Panc1 (cell line): ENCODE data around the gene RORC. TPM values are rescaled to one million over a fixed set of nuclear protein-coding genes. Genes with fewer than 3 reads are reported as not detected.

ENCODE experiments used
- ATAC-seq: fragments of 200-7000 bp; cut with Tn5 transposase; 2 replicates; pipeline ENCODE4 v1.9.1; 2020; ENCODE audit warnings: mild to moderate bottlenecking, moderate library complexity
- BruUV-seq: library from RNA; stranded (reverse); fragments of 400-500 nt; replicated peaks from 2 replicates; lab custom pipeline; 2021; lab: Mats Ljungman, UMichigan
- CTCF ChIA-PET: fragments of 300-600 bp; sonication (Branson Sonifier 250); formaldehyde crosslinking; loops from one replicate; lab custom pipeline; 2022; ENCODE audit warnings: antibody characterized with exemption; lab: Charles Lee
- POLR2A ChIA-PET: fragments of 300-600 bp; sonication (Branson Sonifier 250); formaldehyde crosslinking; loops from one replicate; lab custom pipeline; 2022; ENCODE audit warnings: antibody characterized with exemption; lab: Charles Lee
- DNase-seq: peaks from one replicate; pipeline ENCODE4 v3.0.0-alpha.2; 2010; ENCODE audit warnings: low read depth, low spot score
- H3K27ac ChIP-seq: 2 replicates; pipeline ENCODE4 v1.5.1; 2011; ENCODE audit warnings: mild to moderate bottlenecking, low read length, inconsistent platforms
- H3K27me3 ChIP-seq: fragments of 200-500 bp; sonication (Bioruptor generic); 2 replicates; pipeline ENCODE4 v1.6.0; 2014; ENCODE audit warnings: low read length, inconsistent platforms; ENCODE audit not compliant: control insufficient read depth, insufficient read depth
- H3K36me3 ChIP-seq: fragments of 200-500 bp; sonication (Bioruptor generic); 2 replicates; pipeline ENCODE4 v1.5.1; 2014; ENCODE audit warnings: inconsistent platforms, mild to moderate bottlenecking, low read length, moderate library complexity; ENCODE audit not compliant: control insufficient read depth, insufficient read depth
- H3K4me1 ChIP-seq: 2 replicates; pipeline ENCODE4 v1.5.1; 2011; ENCODE audit warnings: inconsistent platforms, mild to moderate bottlenecking, low read length, moderate library complexity; ENCODE audit not compliant: control insufficient read depth, insufficient read depth
- H3K4me3 ChIP-seq, 2 experiments: 2 replicates each; pipeline ENCODE4 v1.5.1; 2011 to 2012; ENCODE audit warnings: low read depth in 2 of 2, low read length in 2 of 2, mild to moderate bottlenecking in 2 of 2, inconsistent platforms in 1 of 2, moderate library complexity in 1 of 2
- H3K9me3 ChIP-seq: fragments of 200-500 bp; sonication (Bioruptor generic); 2 replicates; pipeline ENCODE4 v1.5.1; 2014; ENCODE audit warnings: low read depth, mild to moderate bottlenecking, inconsistent platforms, low read length, moderate library complexity; ENCODE audit not compliant: control insufficient read depth, insufficient read depth
- POLR2AphosphoS5 ChIP-seq: IDR thresholded peaks from 2 replicates; pipeline ENCODE4 v1.6.1; 2012; ENCODE audit warnings: mild to moderate bottlenecking, low read depth, low read length, moderate library complexity
- SIN3A ChIP-seq: IDR thresholded peaks from 2 replicates; pipeline ENCODE4 v1.6.1; 2012; ENCODE audit warnings: low read depth, mild to moderate bottlenecking, low read length, moderate library complexity, borderline replicate concordance; ENCODE audit not compliant: insufficient read depth
- TCF7L2 ChIP-seq: IDR thresholded peaks from 2 replicates; pipeline ENCODE4 v1.6.1; 2011; ENCODE audit warnings: mild to moderate bottlenecking, low read depth, low read length, inconsistent platforms
- in situ Hi-C: cut with HindIII; loops from 2 replicates; pipeline ENCODE4 v1.10.0; 2016; ENCODE audit warnings: low sequenced_read_pairs, low pct_unique_long_range_greater_than_20kb
- intact Hi-C: fragments of 100-400 bp; cut with micrococcal nuclease; formaldehyde crosslinking; loops from one replicate; pipeline ENCODE4 v1.10.0; 2022; ENCODE audit not compliant: unreplicated experiment
- total RNA-seq: library from RNA; stranded (reverse); gene quantifications from one replicate; pipeline ENCODE4 v1.2.1, GENCODE V29; 2021; ENCODE audit not compliant: unreplicated experiment
- TF ChIP-seq, protein P1 (sequence below): fragments of 450-650 bp; IDR thresholded peaks from 2 replicates; pipeline ENCODE4 v1.5.1; 2017; ENCODE audit warnings: mild to moderate bottlenecking
- TF ChIP-seq, protein P2 (sequence below), 2 experiments: IDR thresholded peaks; 2 replicates each; pipeline ENCODE4 v1.6.1; 2011 to 2012; ENCODE audit warnings: low read depth in 2 of 2, control low read depth in 1 of 2, low read length in 1 of 2, mild to moderate bottlenecking in 1 of 2, moderate library complexity in 1 of 2; ENCODE audit not compliant: insufficient read depth in 1 of 2

RORC gene
- total RNA-seq, 1 experiment from 2014 or later: not detected

DNA sequence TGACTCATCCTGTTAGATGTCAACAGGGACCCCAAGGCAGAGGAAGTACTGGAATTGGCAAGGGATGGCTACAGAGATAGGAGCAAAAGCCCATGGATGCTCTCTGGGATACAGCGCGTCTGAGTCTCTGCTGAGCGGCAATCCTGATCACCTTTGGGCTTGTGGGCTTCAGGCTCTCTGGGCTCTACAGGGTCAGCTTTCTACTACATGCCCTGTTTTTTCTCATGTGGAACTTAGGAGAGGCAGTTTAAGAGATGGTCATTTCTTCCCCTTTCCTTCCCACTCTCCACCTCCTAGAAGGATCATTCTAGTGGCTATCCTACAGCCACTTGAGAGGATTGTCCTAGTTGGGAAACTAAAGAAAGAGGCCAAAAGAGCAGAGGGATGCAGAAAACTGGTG is 27.7 kb downstream of the RORC start:
- ATAC-seq (no peak), DNase-seq (no peak)
- no TSS peak for BruUV-seq
- intact Hi-C loops: no loop called here
- H3K9me3 ChIP-seq: no peaks in the 10 kb centered on the region
- H3K4me1 ChIP-seq: no peaks in the 10 kb centered on the region; the same call in 1 of the 2 replicates
- POLR2A ChIA-PET: no interaction called here
- no peaks in the 10 kb centered on the region for H3K27me3 ChIP-seq
- H3K27ac ChIP-seq: no peak overlapping the region
- H3K4me3 ChIP-seq: no peak overlapping the region
- in situ Hi-C loops: no loop called here
- H3K36me3 ChIP-seq: no peaks in the 10 kb centered on the region
- TF ChIP-seq POLR2AphosphoS5 (no peak), TCF7L2 (no peak), SIN3A (no peak)
- TF ChIP-seq, protein P1, sequence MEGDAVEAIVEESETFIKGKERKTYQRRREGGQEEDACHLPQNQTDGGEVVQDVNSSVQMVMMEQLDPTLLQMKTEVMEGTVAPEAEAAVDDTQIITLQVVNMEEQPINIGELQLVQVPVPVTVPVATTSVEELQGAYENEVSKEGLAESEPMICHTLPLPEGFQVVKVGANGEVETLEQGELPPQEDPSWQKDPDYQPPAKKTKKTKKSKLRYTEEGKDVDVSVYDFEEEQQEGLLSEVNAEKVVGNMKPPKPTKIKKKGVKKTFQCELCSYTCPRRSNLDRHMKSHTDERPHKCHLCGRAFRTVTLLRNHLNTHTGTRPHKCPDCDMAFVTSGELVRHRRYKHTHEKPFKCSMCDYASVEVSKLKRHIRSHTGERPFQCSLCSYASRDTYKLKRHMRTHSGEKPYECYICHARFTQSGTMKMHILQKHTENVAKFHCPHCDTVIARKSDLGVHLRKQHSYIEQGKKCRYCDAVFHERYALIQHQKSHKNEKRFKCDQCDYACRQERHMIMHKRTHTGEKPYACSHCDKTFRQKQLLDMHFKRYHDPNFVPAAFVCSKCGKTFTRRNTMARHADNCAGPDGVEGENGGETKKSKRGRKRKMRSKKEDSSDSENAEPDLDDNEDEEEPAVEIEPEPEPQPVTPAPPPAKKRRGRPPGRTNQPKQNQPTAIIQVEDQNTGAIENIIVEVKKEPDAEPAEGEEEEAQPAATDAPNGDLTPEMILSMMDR: no peak
- TF ChIP-seq, protein P2, sequence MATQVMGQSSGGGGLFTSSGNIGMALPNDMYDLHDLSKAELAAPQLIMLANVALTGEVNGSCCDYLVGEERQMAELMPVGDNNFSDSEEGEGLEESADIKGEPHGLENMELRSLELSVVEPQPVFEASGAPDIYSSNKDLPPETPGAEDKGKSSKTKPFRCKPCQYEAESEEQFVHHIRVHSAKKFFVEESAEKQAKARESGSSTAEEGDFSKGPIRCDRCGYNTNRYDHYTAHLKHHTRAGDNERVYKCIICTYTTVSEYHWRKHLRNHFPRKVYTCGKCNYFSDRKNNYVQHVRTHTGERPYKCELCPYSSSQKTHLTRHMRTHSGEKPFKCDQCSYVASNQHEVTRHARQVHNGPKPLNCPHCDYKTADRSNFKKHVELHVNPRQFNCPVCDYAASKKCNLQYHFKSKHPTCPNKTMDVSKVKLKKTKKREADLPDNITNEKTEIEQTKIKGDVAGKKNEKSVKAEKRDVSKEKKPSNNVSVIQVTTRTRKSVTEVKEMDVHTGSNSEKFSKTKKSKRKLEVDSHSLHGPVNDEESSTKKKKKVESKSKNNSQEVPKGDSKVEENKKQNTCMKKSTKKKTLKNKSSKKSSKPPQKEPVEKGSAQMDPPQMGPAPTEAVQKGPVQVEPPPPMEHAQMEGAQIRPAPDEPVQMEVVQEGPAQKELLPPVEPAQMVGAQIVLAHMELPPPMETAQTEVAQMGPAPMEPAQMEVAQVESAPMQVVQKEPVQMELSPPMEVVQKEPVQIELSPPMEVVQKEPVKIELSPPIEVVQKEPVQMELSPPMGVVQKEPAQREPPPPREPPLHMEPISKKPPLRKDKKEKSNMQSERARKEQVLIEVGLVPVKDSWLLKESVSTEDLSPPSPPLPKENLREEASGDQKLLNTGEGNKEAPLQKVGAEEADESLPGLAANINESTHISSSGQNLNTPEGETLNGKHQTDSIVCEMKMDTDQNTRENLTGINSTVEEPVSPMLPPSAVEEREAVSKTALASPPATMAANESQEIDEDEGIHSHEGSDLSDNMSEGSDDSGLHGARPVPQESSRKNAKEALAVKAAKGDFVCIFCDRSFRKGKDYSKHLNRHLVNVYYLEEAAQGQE (IDR thresholded peaks at IDR 0.05; ENCODE audit: insufficient read depth in 1 of 2, low read depth in 2 of 2, low read length in 1 of 2): no peak
- CTCF ChIA-PET: interaction anchor here (0.6 kb wide), 1 partner anchor 1263 kb away, joined by 6 read pairs; no protein-coding TSS in a partner anchor

GRCh38 chr1:151803164-151803563 is 28.4 kb downstream of the RORC start:
- DNase-seq: no peak
- in situ Hi-C loops: no loop called here
- ChIA-PET POLR2A (no interaction called here), CTCF (interaction anchor here (0.6 kb wide), 1 partner anchor 1264 kb away, joined by 6 read pairs; no protein-coding TSS in a partner anchor)
- TF ChIP-seq SIN3A (no peak), POLR2AphosphoS5 (no peak), TCF7L2 (no peak)
- TF ChIP-seq, protein P2 (IDR thresholded peaks at IDR 0.05; ENCODE audit: insufficient read depth in 1 of 2, low read depth in 2 of 2, low read length in 1 of 2): no peak
- TF ChIP-seq, protein P1: no peak
- ATAC-seq: no peak; the same call in 1 of the 2 replicates
- BruUV-seq: no TSS peak
- no peak overlapping the region for H3K4me3 ChIP-seq
- H3K9me3 ChIP-seq: no peaks in the 10 kb centered on the region
- intact Hi-C loops: no loop called here
- H3K27me3 ChIP-seq: no peaks in the 10 kb centered on the region
- no peak overlapping the region for H3K27ac ChIP-seq
- no peaks in the 10 kb centered on the region; the same call in 1 of the 2 replicates for H3K4me1 ChIP-seq
- no peaks in the 10 kb centered on the region for H3K36me3 ChIP-seq
